ENCODE measurements around the gene ZFP92.

The ZFP92 gene

DNA sequence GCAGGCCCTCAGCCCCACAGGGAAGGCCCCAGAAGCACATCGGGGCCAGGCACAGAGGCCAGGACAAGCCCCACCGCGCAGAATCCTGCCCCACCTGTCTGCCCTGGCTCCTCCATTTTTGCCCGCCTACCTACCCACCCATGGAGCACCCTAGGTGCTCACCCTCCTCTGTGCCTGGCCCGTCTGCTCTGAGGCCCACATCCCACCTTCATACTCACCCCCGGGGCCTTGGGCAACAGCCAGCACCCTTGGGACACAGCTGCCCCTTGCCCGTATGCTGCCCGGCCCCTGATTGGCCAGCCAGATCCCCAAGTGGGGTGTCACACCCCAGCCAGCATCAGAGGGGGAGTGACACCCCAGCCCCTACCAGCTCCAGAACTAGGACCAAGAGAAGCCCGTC, 45.4 kb downstream of the ZFP92 start:
- DNase-seq (ENCODE audit: low spot score), result no peak

DNA sequence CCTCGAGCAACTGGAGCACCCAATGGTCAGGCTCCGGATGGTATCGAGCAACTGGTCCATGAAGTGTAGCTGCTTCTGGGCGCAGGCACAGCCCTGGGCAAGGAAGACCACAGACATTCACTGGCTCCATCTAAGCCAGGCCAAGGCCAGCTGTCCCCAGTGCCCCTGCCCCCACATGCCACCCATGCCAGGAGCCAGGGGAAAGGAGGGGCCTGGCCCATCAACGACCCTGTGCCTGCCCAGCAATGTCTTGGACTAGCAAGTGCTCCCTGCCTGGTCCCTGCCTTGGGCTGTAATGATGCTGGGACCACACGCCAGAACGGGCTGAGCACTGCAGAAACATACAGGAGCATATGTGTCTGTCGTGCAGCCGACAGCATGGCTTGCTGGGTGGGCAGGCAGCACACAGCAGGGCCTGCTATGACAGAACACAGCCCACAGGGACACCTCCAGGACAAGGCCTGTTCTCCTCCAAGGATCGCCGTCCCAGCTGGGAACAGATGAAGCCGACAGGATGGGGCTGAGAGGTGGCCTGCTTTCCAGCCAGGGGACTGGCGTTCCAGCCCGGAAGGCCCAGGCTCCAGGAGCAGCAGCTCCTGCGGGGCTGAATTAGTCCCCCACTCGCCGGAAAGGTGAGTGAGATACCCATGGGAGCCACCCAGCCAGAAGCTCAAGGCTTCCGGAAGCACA, 46.0 kb downstream of the ZFP92 start:
- DNase-seq (ENCODE audit: low spot score), result no peak

DNA sequence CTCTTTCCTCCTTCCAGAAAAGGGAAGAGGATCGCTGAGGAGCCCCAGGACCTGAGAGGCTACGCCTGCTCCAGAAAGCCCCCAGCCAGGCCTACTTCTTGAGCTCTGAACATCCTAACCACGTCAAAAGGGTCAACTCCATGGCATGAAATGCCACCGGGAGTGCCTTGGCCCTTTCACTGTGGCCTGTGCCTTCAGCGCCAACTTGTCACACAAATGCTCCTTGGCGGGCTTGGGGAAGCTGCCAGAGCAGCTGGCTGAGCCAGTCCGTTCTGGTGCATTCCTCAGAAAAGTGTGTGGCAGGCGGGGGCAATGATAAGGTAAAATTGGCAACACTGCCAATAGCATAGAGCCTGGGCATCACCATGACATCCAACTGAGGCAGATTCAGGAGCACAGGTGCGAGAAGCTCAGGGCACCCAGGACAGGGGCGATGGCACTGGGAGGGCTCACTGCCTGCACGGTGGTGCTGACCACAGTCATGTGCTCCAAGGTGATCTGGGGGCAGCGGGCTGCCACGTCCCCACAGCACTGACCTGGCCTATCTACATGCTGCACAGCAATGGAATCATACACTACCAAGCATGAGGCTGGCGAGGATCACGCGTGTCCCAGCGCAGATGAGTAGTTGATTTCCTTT, 46.7 kb downstream of the ZFP92 start:
- no peak for DNase-seq (ENCODE audit: low spot score)

DNA sequence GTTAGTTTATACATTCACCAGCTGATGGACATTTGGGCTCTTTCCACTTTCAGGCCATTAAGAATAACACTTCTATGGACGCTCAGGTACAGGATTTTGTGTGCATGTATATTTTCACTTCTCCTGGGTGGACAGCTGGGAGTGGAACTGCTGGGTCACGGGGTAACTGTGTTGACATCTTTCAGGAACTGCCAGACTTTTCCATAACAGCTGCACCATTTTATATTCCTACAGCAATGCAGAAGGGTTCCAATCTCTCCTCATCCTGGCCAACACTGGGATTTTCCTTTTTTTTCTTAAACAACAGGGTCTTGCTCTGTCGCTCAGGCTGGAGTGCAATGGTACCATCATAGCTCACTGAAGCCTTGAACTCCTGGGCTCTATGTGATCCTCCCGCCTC, 47.2 kb downstream of the ZFP92 start:
- no peak for DNase-seq (ENCODE audit: low spot score)

DNA sequence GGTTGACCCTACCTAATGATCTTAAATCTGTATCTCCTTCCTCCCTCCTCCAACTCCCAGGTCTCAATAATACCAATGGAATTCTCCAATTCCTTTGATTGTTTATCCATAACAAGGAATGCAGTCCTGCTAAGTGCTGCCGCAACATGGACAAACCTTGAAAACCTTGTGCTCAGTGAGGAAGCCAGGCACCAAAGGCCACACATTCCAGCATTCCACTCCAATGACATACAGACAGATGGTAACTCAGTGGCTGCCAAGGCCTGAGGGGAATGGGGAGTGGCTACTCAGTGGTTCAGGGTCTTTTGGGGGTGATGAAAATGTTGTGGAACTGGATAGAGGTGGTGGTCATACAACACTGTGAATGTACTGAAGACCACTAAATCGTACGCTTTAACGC, 48.7 kb downstream of the ZFP92 start:
- no peak for DNase-seq (ENCODE audit: low spot score)

DNA sequence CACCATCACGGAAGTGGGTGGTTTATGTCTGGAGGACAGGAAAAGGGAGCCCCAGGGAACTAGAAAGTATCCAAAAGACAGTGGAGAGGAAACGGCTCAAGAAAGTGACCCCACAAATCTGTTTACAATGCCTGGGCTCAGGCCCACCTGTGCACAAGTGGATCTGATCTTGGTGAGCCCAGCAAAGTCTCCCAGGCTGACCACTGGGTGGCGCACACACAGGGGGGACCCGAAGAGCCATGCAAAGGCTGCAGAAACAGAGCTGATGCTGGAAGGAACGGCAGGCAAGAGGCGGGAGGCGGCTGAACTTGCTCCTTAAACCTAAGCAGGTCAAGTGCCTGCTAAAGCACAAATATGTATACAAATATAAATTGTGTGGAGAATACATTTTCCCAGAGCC, 49.6 kb downstream of the ZFP92 start:
- peak; percentile 68 for DNase-seq (ENCODE audit: low spot score)
